ENCODE measurements around the gene DBET.
"Not testable (repeated sequence)": the region's sequence is repeated elsewhere in the genome, so short reads cannot be mapped to it uniquely, and the experiment has no call there.

GRCh38 chr4:190093052-190093451 lies 28.8 kb downstream of the DBET start:
- not testable (repeated sequence) for TF ChIP-seq CTCF (conservative IDR thresholded peaks at IDR 0.05); ZFX (IDR thresholded peaks at IDR 0.05)

Data from C4-2B (cell line).